ENCODE data around the gene MON2. TPM values are rescaled to one million over a fixed set of nuclear protein-coding genes. Genes with fewer than 3 reads are reported as not detected.
A peak's percentile ranks its signal among the peaks of the same experiment; 100 is the strongest.

Gene MON2
- total and polyA plus RNA-seq, 2 donors from 2014 or later, result 11.6 to 57.9 TPM

DNA sequence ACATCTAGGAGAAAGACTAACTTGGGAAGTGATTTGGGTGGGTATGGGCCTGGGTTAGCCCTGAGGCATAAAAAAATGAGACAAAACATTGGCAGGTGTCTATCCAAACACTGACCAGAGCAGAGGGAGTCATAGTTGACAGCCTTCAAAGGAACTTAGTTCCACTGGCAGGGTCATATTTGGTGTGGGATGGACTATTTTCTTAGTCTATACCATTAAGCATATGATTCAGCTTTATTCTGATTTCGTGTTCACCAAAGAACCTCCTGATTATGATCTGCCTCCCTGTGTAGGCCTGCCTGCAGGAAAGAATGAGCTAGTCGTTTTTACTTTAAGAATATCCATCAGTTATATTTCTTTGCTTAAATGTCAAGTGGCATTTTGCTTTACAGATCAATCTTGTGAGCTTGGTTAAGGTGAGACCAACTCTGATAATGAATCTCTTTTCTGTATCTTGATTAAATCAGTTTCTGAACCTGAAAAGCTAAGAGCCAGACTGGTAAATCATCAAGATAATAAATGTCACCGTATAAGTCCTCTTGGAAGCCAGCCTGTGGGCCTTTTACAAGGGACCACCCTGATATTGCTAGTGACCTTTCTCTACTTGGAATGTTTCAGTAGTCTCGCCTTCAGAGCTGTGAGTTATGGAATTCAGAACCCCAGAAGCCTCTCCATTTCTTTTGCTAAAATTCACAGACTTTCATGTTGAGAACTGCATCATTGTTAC lies 182.9 kb downstream of the MON2 start:
- FAIRE-seq, result no peak

More for the DNA sequence above, 182.9 kb downstream of the MON2 start:
- H3K4me1 ChIP-seq (ENCODE audit: control insufficient read depth in 2 of 3, insufficient read depth in 2 of 3, low read depth in 1 of 3, low read length in 3 of 3), result no peaks in the 10 kb centered on the region
- peaks cover 0 to 8% (median 0%) of the 10 kb centered on the region in 3 donors for H3K36me3 ChIP-seq (ENCODE audit: control insufficient read depth in 2 of 3, insufficient read depth in 3 of 3, low read length in 3 of 3)
- peak in 1 of 5 donors; percentile 52 for DNase-seq
- no peak overlapping the region for H3K27ac ChIP-seq (ENCODE audit: low read depth in 2 of 2, low read length in 2 of 2)
- no peak overlapping the region for H3K9ac ChIP-seq (ENCODE audit: low read length in 3 of 3)
- H3K4me3 ChIP-seq (ENCODE audit: low read length in 3 of 3), result no peak overlapping the region
- no peaks in the 10 kb centered on the region for H3K9me3 ChIP-seq (ENCODE audit: control insufficient read depth in 2 of 3, insufficient read depth in 1 of 3, low read length in 3 of 3)
- no peak for TF ChIP-seq CTCF (IDR thresholded peaks at IDR 0.05; ENCODE audit: borderline replicate concordance, extremely low read depth, insufficient read depth)
- intact Hi-C loops (cut with DNase I), result no loop called here
- no peaks in the 10 kb centered on the region for H3K27me3 ChIP-seq (ENCODE audit: control insufficient read depth, insufficient read depth, low read length)

Small RNA genes within 50 kb of the gene (microRNA-seq; reads per million reads assigned to microRNA genes)
- 38,491 reads per million, percentile 98 among the genes with 10 or more reads in this experiment for gene MIRLET7I

Other genes starting within 250 kb of the MON2 start
- 62.8 TPM for gene USP15, start 206.4 kb upstream of the MON2 start, total RNA-seq
- gene USP15, start 206.4 kb upstream of the MON2 start, polyA plus RNA-seq (ENCODE audit: insufficient read depth, low read depth, low replicate concordance), result 31.7 TPM